Panc1 (cell line): Measurements from ENCODE around the gene PPM1L. TPM values are rescaled to one million over a fixed set of nuclear protein-coding genes. Genes with fewer than 3 reads are reported as not detected.

Experiments used
- ATAC-seq: fragments of 200-7000 bp; cut with Tn5 transposase; 2 replicates; pipeline ENCODE4 v1.9.1; 2020; ENCODE audit warnings: mild to moderate bottlenecking, moderate library complexity
- BruUV-seq: library from RNA; stranded (reverse); fragments of 400-500 nt; replicated peaks from 2 replicates; lab custom pipeline; 2021; lab: Mats Ljungman, UMichigan
- CTCF ChIA-PET: fragments of 300-600 bp; sonication (Branson Sonifier 250); formaldehyde crosslinking; loops from one replicate; lab custom pipeline; 2022; ENCODE audit warnings: antibody characterized with exemption; lab: Charles Lee
- POLR2A ChIA-PET: fragments of 300-600 bp; sonication (Branson Sonifier 250); formaldehyde crosslinking; loops from one replicate; lab custom pipeline; 2022; ENCODE audit warnings: antibody characterized with exemption; lab: Charles Lee
- DNase-seq: peaks from one replicate; pipeline ENCODE4 v3.0.0-alpha.2; 2010; ENCODE audit warnings: low read depth, low spot score
- H3K27ac ChIP-seq: 2 replicates; pipeline ENCODE4 v1.5.1; 2011; ENCODE audit warnings: mild to moderate bottlenecking, low read length, inconsistent platforms
- H3K27me3 ChIP-seq: fragments of 200-500 bp; sonication (Bioruptor generic); 2 replicates; pipeline ENCODE4 v1.6.0; 2014; ENCODE audit warnings: low read length, inconsistent platforms; ENCODE audit not compliant: control insufficient read depth, insufficient read depth
- H3K36me3 ChIP-seq: fragments of 200-500 bp; sonication (Bioruptor generic); 2 replicates; pipeline ENCODE4 v1.5.1; 2014; ENCODE audit warnings: inconsistent platforms, mild to moderate bottlenecking, low read length, moderate library complexity; ENCODE audit not compliant: control insufficient read depth, insufficient read depth
- H3K4me1 ChIP-seq: 2 replicates; pipeline ENCODE4 v1.5.1; 2011; ENCODE audit warnings: inconsistent platforms, mild to moderate bottlenecking, low read length, moderate library complexity; ENCODE audit not compliant: control insufficient read depth, insufficient read depth
- H3K4me3 ChIP-seq, 2 experiments: 2 replicates each; pipeline ENCODE4 v1.5.1; 2011 to 2012; ENCODE audit warnings: low read depth in 2 of 2, low read length in 2 of 2, mild to moderate bottlenecking in 2 of 2, inconsistent platforms in 1 of 2, moderate library complexity in 1 of 2
- H3K9me3 ChIP-seq: fragments of 200-500 bp; sonication (Bioruptor generic); 2 replicates; pipeline ENCODE4 v1.5.1; 2014; ENCODE audit warnings: low read depth, mild to moderate bottlenecking, inconsistent platforms, low read length, moderate library complexity; ENCODE audit not compliant: control insufficient read depth, insufficient read depth
- POLR2AphosphoS5 ChIP-seq: IDR thresholded peaks from 2 replicates; pipeline ENCODE4 v1.6.1; 2012; ENCODE audit warnings: mild to moderate bottlenecking, low read depth, low read length, moderate library complexity
- SIN3A ChIP-seq: IDR thresholded peaks from 2 replicates; pipeline ENCODE4 v1.6.1; 2012; ENCODE audit warnings: low read depth, mild to moderate bottlenecking, low read length, moderate library complexity, borderline replicate concordance; ENCODE audit not compliant: insufficient read depth
- TCF7L2 ChIP-seq: IDR thresholded peaks from 2 replicates; pipeline ENCODE4 v1.6.1; 2011; ENCODE audit warnings: mild to moderate bottlenecking, low read depth, low read length, inconsistent platforms
- in situ Hi-C: cut with HindIII; loops from 2 replicates; pipeline ENCODE4 v1.10.0; 2016; ENCODE audit warnings: low sequenced_read_pairs, low pct_unique_long_range_greater_than_20kb
- intact Hi-C: fragments of 100-400 bp; cut with micrococcal nuclease; formaldehyde crosslinking; loops from one replicate; pipeline ENCODE4 v1.10.0; 2022; ENCODE audit not compliant: unreplicated experiment
- total RNA-seq: library from RNA; stranded (reverse); gene quantifications from one replicate; pipeline ENCODE4 v1.2.1, GENCODE V29; 2021; ENCODE audit not compliant: unreplicated experiment
- TF ChIP-seq, protein P1 (sequence below), 2 experiments: IDR thresholded peaks; 2 replicates each; pipeline ENCODE4 v1.6.1; 2011 to 2012; ENCODE audit warnings: low read depth in 2 of 2, control low read depth in 1 of 2, low read length in 1 of 2, mild to moderate bottlenecking in 1 of 2, moderate library complexity in 1 of 2; ENCODE audit not compliant: insufficient read depth in 1 of 2
- TF ChIP-seq, protein P2 (sequence below): fragments of 450-650 bp; IDR thresholded peaks from 2 replicates; pipeline ENCODE4 v1.5.1; 2017; ENCODE audit warnings: mild to moderate bottlenecking

Gene PPM1L
- total RNA-seq, 1 experiment from 2014 or later = 23.8 TPM

DNA sequence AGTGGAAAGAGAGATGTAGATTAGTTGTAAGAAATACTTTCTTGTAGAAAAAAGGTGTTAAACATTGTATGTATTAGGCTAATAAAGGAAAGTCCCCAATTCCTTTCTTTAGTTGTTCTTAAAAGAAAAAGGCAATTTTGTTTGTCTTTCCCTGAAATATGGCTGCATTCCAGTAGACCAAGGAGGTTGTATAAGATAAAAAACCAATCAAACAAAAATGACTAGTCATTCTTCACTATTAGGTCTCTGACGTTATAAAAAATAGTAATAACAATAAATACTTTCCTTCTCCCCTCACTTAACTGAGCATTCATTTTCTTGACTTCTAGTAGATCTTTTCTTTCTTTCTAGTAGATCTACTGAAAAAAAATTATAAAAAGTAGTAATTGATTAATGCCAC lies 8.6 kb upstream of the PPM1L start:
- intact Hi-C loops = no loop called here

DNA sequence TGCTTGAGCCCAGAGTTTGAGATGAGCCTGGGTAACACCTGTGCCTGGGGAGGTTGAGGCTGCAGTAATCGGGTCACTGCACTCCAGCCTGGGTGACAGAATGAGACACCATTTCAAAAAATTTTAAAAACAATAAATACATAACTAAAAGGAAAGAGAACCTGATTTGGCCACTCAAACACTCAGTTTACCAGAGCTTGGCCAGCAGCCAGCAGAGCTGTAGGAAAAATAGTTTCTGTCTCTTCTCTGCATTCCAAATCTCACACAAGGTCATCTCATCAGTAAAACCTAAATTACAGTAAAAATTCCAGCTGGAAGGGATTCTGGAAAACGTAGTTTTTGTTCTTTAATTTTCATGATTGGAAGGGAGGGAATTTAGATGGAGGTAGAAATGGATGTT lies 7.8 kb upstream of the PPM1L start:
- peaks cover 8% of the 10 kb centered on the region; the same call in 1 of the 2 replicates for H3K27me3 ChIP-seq
- ChIA-PET POLR2A (no interaction called here), CTCF (no interaction called here)
- H3K9me3 ChIP-seq = no peaks in the 10 kb centered on the region
- intact Hi-C loops (no loop called here), in situ Hi-C loops (no loop called here)
- no peak for DNase-seq
- no peak for TF ChIP-seq POLR2AphosphoS5
- no TSS peak for BruUV-seq
- no peak overlapping the region for H3K4me3 ChIP-seq
- no peak overlapping the region for H3K27ac ChIP-seq
- H3K36me3 ChIP-seq = no peaks in the 10 kb centered on the region
- ATAC-seq = no peak
- H3K4me1 ChIP-seq = no peaks in the 10 kb centered on the region

More for the DNA sequence above, 8.6 kb upstream of the PPM1L start:
- POLR2A ChIA-PET = no interaction called here
- Histone ChIP-seq H3K27me3 (peaks cover 12% of the 10 kb centered on the region; the same call in 1 of the 2 replicates), H3K4me1 (no peaks in the 10 kb centered on the region), H3K36me3 (no peaks in the 10 kb centered on the region), H3K4me3 (no peak overlapping the region), H3K9me3 (no peaks in the 10 kb centered on the region), H3K27ac (no peak overlapping the region)
- no TSS peak for BruUV-seq
- ATAC-seq (no peak), DNase-seq (no peak)
- in situ Hi-C loops = no loop called here
- CTCF ChIA-PET = no interaction called here
- TF ChIP-seq POLR2AphosphoS5 (no peak), SIN3A (no peak), TCF7L2 (no peak)
- TF ChIP-seq, protein P1, sequence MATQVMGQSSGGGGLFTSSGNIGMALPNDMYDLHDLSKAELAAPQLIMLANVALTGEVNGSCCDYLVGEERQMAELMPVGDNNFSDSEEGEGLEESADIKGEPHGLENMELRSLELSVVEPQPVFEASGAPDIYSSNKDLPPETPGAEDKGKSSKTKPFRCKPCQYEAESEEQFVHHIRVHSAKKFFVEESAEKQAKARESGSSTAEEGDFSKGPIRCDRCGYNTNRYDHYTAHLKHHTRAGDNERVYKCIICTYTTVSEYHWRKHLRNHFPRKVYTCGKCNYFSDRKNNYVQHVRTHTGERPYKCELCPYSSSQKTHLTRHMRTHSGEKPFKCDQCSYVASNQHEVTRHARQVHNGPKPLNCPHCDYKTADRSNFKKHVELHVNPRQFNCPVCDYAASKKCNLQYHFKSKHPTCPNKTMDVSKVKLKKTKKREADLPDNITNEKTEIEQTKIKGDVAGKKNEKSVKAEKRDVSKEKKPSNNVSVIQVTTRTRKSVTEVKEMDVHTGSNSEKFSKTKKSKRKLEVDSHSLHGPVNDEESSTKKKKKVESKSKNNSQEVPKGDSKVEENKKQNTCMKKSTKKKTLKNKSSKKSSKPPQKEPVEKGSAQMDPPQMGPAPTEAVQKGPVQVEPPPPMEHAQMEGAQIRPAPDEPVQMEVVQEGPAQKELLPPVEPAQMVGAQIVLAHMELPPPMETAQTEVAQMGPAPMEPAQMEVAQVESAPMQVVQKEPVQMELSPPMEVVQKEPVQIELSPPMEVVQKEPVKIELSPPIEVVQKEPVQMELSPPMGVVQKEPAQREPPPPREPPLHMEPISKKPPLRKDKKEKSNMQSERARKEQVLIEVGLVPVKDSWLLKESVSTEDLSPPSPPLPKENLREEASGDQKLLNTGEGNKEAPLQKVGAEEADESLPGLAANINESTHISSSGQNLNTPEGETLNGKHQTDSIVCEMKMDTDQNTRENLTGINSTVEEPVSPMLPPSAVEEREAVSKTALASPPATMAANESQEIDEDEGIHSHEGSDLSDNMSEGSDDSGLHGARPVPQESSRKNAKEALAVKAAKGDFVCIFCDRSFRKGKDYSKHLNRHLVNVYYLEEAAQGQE (IDR thresholded peaks at IDR 0.05; ENCODE audit: insufficient read depth in 1 of 2, low read depth in 2 of 2, low read length in 1 of 2) = no peak
- TF ChIP-seq, protein P2, sequence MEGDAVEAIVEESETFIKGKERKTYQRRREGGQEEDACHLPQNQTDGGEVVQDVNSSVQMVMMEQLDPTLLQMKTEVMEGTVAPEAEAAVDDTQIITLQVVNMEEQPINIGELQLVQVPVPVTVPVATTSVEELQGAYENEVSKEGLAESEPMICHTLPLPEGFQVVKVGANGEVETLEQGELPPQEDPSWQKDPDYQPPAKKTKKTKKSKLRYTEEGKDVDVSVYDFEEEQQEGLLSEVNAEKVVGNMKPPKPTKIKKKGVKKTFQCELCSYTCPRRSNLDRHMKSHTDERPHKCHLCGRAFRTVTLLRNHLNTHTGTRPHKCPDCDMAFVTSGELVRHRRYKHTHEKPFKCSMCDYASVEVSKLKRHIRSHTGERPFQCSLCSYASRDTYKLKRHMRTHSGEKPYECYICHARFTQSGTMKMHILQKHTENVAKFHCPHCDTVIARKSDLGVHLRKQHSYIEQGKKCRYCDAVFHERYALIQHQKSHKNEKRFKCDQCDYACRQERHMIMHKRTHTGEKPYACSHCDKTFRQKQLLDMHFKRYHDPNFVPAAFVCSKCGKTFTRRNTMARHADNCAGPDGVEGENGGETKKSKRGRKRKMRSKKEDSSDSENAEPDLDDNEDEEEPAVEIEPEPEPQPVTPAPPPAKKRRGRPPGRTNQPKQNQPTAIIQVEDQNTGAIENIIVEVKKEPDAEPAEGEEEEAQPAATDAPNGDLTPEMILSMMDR = no peak

DNA sequence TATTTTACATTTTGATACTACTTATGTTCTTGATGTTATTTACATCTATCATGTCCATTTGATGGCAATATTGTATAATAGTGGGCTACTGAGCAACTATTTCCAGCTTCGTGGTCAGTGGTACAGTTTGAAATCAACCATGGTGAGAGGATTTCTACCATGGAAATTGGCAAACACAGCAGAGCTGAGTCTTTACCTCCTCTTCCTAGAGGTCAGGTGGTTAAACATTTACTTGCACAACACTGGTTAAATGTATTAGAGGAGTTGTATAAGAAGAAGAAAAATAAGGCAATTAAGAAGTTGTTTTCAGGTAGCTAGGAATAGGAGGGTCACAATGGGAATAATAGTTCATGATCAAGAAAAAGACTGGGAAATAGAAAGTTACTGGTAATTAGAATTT lies 7.2 kb upstream of the PPM1L start:
- Histone ChIP-seq H3K9me3 (no peaks in the 10 kb centered on the region), H3K27ac (no peak overlapping the region), H3K27me3 (peaks cover 7% of the 10 kb centered on the region; the same call in 1 of the 2 replicates), H3K4me1 (peaks cover 3% of the 10 kb centered on the region; the same call in 1 of the 2 replicates), H3K36me3 (no peaks in the 10 kb centered on the region), H3K4me3 (no peak overlapping the region)
- TF ChIP-seq SIN3A = no peak
- no peak for TF ChIP-seq POLR2AphosphoS5
- TF ChIP-seq, protein P1 (IDR thresholded peaks at IDR 0.05; ENCODE audit: insufficient read depth in 1 of 2, low read depth in 2 of 2, low read length in 1 of 2) = no peak
- no TSS peak for BruUV-seq
- no peak for ATAC-seq
- ChIA-PET CTCF (no interaction called here), POLR2A (no interaction called here)
- in situ Hi-C loops = no loop called here
- intact Hi-C loops = no loop called here
- no peak for DNase-seq
